NCI-H2107 treated with DMSO at 0.1 percent for 48 hours (cell line): ENCODE measurements around the gene TBC1D22B.

ENCODE experiments used
- DNase-seq: peaks from one replicate; lab custom pipeline; 2025; ENCODE audit not compliant: unreplicated experiment; lab: John Stamatoyannopoulos, UW

TBC1D22B gene

DNA sequence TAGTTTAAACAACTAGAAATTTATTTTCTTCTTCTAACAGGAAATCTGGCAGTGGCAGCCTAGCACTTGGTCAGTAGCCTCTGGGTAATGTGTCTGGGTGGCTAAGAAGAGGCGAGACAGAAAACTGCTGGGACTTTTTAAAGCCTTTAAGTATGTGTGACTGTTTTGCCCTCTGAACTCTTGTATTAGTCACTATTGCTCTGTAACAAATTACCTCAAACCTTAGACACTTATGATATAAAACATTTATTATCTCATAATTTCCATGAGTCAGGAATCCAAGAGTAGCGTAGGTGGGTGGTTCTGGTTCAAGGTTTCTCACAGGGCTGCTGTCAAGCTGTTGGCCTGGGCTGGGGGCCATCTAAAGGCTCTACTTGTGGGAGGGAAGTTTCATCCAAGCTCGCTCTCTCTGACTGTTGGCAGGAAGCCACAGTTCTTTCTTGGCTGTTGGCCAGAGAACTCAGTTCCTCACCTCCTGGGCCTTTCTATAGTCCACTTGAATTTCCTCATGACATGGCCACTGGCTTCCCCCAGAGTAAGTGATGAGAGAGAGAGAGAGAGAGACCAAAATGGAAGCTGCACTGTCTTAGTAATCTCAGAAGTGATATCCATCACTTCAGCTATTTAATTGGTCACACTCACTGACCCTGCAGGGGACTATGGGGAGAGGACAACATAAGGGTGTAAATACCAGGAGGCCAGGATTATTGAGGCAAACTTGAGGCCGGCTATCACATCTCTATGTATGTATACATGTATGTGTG lies 17.4 kb upstream of the TBC1D22B start:
- peak; percentile 11 for DNase-seq

- DNase-seq, result no peak
Measured at GRCh38 chr6:37241131-37241530, 16.4 kb upstream of the TBC1D22B start.

- no peak for DNase-seq
Measured at GRCh38 chr6:37241775-37242428, 15.7 kb upstream of the TBC1D22B start.

DNA sequence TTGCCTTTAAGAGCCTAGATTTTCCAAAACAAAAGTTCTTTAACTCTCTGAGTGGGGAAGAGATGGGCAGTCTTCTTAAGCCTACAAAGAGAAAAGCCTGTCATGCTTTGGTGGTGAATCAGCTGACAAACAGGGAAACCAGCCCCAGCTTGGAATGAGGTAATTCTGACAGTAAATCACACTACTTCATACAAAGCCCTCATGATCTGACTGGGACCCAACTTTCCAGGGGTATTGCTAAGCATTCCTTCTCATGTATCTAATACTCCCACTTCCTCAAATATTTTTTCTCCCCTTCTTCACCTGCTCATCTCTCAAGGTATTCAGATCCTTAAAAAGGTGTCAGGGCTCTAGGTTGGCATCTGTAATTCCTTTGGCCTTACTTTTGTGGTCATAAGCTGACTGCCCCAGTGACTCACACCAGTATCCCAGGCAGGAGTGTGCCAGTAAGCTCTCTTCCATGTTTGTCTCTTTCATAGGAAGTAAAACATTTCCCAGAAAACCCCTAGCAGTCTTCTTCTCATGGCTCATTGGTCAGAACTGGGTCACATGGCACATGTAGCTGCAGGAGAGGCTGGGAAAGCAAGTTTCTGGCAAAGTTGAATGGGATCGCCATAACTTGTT lies 15.0 kb upstream of the TBC1D22B start:
- no peak for DNase-seq

GRCh38 chr6:37243131-37243815 lies 14.3 kb upstream of the TBC1D22B start:
- no peak for DNase-seq

DNA sequence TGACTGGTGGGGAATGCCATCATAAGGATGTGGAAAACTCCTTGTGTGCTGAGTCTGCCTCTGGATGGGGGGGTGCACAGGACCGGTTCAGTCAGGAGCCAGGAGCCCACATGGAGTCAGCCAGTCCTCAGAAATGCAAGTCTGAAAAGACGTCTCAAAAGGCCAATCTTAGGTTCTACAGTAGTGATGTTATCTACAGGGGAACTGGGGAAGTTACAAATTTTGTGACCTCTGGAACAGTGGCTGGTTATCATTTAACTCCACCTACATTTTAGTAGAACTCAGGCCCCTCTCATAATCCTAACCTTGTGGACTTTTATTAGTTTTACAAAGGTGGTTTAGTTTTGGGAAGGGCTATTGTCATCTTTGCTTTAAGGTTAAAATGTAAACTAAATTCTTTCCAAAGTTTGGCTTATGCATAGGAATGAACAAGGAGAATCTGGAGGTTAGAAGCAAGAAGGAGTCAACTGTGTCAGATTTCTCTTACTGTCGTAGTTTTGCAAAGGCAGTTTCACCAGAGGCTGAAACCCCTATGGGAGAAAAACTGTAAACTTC lies 13.7 kb upstream of the TBC1D22B start:
- DNase-seq, result no peak

DNA sequence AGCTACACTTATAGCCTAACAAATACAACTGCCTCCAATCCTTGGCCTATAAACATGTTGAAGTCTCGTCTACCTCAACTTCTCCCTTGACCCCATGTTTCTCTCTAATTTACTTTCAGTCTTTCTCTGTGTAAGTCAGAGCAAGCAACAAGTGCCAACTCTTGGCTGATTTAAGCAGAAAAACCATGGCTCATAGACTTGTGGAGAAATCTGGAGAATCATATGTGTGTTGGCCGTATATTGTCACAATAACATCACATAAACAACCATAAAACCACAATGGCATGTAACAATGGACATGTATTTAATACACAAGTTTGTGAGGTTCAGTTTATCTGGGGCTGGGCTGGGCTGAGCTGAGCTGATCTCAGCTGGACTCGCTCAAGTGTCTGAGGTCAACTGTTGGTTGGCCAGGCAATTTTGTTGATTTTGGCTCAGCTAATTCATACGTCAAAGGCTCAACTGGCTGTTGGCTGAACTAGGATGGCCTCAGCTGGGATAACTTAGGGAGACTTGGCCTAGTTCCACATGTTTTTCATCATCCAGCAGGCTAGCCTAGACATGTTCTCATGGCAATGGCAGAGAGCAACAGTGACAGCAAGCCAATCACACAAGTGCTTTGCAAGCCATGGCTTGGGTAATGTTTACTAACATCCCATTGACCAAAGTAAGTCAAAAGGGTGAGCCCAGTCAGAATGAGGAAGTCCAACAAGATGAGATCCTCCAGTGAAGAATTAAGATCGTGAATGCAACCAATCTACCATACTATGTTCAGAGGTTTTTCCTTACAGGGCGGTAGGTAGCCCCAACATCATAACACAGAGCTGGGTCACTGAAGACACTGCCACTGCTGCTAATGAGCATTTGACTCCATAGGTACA lies 12.9 kb upstream of the TBC1D22B start:
- peak; percentile 35 for DNase-seq

DNA sequence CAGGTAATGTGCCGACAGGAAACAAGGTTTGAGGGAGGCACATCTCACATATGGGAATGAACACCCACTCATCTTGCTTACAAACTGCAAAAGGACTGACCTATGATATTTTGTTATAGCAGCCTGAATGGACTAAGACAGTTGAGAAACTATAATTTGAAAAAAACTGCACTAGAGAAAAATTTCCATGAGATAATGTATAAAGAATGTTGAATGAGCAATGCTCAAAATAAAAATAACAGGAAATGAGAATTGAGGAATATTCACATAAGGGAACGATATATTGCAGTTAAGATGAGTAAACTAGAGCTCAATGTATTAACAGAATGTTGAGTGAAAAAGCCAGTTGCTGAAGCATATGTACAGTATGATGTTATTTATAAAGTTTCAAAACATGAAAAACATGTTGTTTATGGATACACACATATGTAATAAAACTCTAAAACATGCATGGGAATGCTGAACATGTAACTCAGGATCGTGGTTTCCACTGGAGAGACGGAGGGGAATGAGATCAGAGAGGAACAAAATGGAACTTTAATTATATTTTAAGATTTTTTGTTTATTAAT lies 6.3 kb upstream of the TBC1D22B start:
- DNase-seq, result no peak

DNA sequence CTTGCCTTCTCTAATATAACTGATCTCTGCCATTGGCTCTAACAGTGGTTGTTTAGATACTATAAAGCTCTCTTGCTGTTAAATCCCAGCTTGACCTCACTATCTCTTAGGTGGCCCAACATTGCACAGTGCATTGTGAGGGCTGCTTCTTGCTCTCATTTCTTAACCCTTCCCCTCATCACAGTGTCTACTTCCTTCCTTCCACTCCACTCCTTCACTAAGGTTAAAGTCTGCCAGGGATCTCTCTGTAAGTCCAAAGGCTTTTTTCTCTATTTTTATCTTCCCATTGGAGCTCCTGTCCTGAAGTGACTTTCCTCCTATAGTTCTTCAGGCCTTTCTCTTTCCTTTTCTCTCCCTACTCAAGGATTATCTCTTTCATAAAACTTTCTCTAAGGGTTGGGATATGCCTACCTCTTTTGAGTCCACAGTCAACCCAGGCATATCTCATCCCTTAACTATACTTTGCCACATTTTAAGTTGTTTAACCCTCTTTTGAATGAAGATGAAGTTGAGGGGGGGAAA lies 4.0 kb upstream of the TBC1D22B start:
- no peak for DNase-seq

- DNase-seq, result no peak
Measured at GRCh38 chr6:37254881-37255280, 2.7 kb upstream of the TBC1D22B start.

DNA sequence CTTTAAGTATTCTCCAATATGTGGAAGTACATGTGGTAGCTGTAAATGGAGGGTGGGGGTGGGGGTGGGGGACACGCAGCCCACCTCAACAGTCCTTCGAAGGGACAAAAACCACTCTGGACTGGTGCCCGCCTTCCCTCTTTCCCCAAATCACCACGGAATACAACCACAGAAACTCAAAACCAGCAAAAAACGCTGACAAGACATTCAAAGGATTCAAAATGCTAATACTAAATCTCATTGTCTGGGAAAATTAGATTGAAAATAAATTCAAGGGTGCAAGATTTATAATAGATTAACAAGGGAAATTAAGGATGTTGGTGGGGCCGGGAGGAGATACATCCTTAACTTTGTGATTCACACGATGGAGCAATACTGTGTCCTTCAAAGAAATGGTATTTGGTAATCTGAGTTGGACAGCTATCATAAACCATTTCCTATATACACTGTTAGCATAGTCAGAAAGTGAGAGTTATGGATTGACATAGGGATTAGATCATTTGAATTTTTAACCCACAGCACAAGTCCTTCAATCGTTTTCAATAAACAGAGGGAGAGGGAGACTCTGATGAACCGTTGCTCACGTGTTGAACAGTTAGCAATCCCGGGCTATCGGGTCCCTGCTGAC lies 766 bp upstream of the TBC1D22B start:
- no peak for DNase-seq

DNA sequence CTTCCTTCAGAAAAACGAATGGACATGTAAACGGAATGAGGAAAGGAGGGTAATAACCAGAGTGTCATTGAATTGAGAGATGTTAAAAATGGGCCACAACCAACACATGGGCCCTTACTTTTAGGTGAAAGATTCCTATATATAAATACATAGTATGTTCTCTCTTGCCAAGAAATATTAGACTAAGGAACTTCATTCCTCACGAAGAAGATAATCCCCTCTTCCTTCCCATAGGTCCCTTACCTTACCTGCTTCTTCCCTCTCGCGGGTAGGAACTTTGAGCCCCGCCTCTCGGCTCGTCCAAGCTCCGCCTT lies 295 bp upstream of the TBC1D22B start:
- DNase-seq, result no peak

- DNase-seq, result no peak
Measured at GRCh38 chr6:37258405-37259105, 983 bp downstream of the TBC1D22B start.

DNA sequence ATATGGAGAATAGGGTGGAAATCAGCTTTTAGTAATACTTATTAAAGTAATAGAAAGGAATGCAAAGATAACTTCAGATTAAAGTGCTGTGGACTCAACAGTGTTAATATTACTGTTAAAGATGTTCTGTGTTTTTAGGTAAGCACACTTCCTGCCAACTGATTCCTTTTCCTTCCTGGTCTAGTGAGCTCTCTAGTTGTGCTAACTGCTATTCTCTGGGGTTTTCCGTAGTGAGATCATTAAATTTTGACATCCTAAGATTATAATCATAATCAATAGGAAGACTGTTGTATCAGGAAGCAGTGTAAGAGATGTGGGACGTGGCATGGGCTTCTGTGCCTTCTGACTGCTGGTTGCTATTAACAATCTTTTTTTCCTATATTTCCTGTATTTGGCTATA lies 1.6 kb downstream of the TBC1D22B start:
- no peak for DNase-seq

GRCh38 chr6:37260040-37260439 lies 2.5 kb downstream of the TBC1D22B start:
- DNase-seq, result no peak

GRCh38 chr6:37260444-37260843 lies 2.9 kb downstream of the TBC1D22B start:
- no peak for DNase-seq

GRCh38 chr6:37261198-37261597 lies 3.6 kb downstream of the TBC1D22B start:
- no peak for DNase-seq

DNA sequence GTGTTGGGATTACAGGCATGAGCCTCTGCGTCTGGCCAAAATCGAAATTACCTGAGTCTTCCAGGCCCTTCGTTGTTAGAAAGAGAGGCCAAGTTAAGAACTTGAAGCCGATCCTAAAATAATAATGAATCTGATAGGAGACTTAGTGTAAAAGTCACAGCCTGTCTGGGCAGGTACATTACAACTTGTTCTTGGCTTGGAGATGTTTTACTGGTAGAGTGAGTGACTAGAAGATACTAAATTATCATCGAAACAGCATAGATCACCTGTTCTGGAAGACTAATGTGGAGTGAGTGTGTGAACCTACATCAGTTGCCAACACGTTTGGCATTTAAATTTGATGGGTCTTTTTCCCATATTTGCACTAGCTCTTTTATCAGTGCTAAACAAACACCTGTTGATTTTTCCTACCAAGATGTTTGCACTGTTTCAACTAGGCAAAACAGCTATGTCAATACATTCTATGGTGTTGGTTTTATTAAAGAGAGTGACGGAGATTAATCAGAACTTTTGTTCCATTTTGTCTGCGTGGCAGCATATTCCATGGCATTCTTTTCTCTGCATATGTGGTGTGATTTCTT lies 5.0 kb downstream of the TBC1D22B start:
- no peak for DNase-seq

- no peak for DNase-seq
Measured at GRCh38 chr6:37265001-37265400, 7.4 kb downstream of the TBC1D22B start.
